GM18951 (cell line): ENCODE results near the gene FAM219B.
"Not testable (repeated sequence)": the region's sequence is repeated elsewhere in the genome, so short reads cannot be mapped to it uniquely, and the experiment has no call there.

Experiments
- POLR2A ChIP-seq: IDR thresholded peaks from 4 replicates; pipeline ENCODE4 v1.6.1; 2011; ENCODE audit warnings: mild to moderate bottlenecking; ENCODE audit not compliant: insufficient read length, insufficient read depth; ENCODE audit errors: extremely low read depth
- in situ Hi-C: fragments of 300-500 bp; cut with MboI; formaldehyde crosslinking; loops from one replicate; pipeline ENCODE4 v1.12.0; 2022; ENCODE audit warnings: low sequenced_read_pairs, mixed read lengths, inconsistent platforms; ENCODE audit not compliant: unreplicated experiment

FAM219B gene

DNA sequence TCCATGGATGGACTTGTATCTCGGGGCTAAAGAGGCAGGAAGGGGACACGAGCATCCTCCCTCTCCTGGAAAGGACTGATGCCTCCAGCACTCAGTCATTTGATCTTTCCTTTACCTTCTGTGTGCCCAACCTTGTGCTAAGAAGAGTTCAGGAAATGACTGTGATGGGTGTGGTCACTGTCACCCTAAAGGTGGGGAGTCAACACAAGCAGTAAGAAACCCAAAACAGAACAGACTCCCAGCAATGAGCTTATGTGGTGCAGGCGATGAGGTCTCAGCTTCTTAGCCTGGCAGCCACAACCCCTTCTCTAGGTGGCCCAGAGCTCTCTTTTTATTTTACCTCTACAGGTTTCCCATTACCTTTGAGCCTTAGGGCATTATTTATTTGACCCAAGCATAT is 13.0 kb downstream of the FAM219B start:
- no peak for TF ChIP-seq POLR2A
- in situ Hi-C loops: loop anchor here (10.0 kb wide), 1 partner anchor 49 kb away; the partner anchor contains the start of gene ULK3

DNA sequence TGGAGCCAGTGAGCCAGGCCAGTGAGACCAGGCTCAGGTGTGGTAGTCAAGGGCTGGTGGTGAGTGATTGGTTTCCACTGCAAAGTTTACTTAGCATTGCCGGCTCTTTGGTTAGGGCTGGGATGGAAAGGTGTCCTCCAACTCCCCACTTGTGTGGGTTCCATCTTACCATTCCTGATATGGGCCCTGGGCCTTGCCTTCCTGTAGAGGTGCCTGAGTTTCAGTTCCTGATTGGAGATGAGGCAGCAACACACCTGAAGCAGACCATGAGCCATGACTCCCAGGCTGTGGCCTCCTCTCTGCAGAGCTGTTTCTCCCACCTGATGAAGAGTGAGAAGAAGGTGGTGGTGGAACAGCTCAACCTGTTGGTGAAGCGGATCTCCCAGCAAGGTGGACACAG is 13.7 kb downstream of the FAM219B start:
- no peak for TF ChIP-seq POLR2A
- in situ Hi-C loops: loop anchor here (10.0 kb wide), 1 partner anchor 48 kb away; the partner anchor contains the start of gene ULK3

DNA sequence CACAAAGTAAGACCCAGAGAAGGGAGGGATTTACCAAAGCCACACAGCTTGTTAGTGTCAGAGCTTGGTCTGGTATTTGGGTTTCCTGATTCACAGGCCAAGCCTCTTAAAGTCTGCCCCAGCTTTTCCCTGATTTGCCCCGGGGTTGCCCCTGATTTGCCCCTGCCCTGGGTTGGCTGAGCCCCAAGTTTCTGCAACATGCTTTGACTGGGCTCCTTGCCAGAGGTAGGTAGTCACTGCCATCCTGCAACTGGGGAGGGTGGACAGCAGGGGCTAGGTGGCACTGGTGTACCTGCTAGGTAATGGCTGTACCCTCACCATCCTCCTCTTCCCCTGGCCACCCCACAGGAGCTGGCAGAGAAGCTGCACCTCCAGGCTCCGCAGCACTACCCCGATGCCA is 14.3 kb downstream of the FAM219B start:
- in situ Hi-C loops: loop anchor here (10.0 kb wide), 1 partner anchor 48 kb away; the partner anchor contains the start of gene ULK3
- TF ChIP-seq POLR2A: no peak

GRCh38 chr15:74891469-74891868 is 15.2 kb downstream of the FAM219B start:
- in situ Hi-C loops: loop anchor here (10.0 kb wide), 1 partner anchor 47 kb away; the partner anchor contains the start of gene ULK3
- TF ChIP-seq POLR2A: no peak

- TF ChIP-seq POLR2A: no peak
- in situ Hi-C loops: loop anchor here (10.0 kb wide), 1 partner anchor 46 kb away; the partner anchor contains the start of gene ULK3
Observed at GRCh38 chr15:74890665-74890960, 16.0 kb downstream of the FAM219B start.

DNA sequence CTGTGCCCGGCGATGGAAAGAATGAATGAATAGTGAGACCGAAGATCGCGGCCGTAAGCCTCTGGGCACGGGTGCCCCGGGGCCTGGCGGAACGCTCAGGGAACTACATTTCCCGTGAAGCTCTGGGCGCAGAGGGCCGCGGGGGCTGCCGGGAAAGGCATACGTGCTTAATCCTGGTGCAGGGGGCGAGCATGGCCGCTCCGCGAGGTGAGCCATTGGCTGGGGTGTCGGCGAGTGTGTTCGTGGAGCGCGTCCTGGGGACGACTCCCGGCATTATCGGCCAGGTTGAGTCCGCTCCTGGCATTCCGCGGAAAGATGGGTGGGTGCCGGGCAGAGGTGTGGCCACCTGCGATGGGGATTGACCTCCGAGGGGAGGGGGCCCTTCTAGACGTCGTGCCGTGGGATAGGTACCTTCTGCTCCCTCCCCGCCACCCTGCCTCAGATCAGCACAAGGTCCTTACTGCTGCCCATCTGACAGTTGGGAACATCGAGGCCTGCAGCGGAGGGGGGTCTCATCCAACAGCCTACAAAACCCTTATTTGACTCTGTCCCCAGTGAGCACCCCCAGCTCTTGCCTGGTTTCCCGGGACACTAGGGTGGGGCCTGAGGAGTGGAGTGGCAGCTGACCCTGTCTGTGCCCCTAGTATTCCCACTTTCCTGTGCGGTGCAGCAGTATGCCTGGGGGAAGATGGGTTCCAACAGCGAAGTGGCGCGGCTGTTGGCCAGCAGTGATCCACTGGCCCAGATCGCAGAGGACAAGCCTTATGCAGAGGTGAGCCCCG is 16.6 kb downstream of the FAM219B start, which contains the start of gene MPI:
Gene MPI (plus strand): TSS at position 160 of the 782 bp plus-strand sequence. CDS start 32 bp downstream, at position 192.
- TF ChIP-seq POLR2A: peak; percentile 93
- in situ Hi-C loops: loop anchor here (10.0 kb wide), 1 partner anchor 45 kb away; the partner anchor contains the start of gene ULK3

DNA sequence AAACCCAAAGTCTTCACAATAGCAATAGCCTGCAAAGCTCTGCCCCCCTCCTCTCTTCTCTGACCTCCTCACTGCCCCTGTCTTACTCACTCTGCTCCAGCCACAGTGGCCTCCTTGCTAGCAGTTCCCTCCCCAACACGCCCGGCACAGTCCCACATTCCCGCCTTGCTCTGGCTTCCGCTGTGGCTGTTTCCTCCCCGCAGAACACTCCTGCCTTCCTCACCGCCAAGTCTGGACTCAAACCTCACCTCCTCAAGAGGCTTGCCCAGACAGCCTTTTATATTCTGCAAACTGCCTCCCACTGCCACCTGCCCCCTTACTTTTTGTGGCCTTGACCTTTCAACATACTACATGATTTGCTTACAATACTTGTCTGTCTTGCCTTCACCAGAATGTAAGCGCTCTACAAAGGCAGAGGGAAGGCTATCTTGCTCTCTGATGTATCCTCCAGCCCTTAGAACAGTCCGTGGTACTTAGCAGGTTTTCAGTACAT is 17.2 kb downstream of the FAM219B start:
- in situ Hi-C loops: no loop called here
- TF ChIP-seq POLR2A: no peak

DNA sequence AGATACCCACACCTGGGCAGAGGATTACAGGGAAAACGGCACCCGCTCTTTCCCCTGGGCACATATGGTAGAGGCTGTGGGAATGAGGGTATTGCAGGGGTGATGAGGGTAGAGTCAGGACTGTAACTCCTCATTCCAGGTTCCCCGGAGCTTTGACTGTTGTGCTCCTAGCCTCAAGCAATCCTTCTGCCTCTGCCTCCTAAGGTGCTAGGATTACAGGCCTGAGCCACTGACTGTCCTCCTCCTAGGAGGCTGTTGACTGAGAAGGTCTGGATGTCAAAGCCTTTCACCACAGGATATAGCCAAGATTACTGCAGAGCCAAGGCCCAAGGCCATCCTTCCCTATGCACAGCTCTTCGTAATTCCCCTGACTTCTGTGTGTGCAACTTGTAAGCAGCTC is 17.9 kb downstream of the FAM219B start:
- no peak for TF ChIP-seq POLR2A

GRCh38 chr15:74887537-74888193 is 19.0 kb downstream of the FAM219B start:
- in situ Hi-C loops: not testable (repeated sequence)

More for the DNA sequence above, 17.9 kb downstream of the FAM219B start:
- in situ Hi-C loops: no loop called here

DNA sequence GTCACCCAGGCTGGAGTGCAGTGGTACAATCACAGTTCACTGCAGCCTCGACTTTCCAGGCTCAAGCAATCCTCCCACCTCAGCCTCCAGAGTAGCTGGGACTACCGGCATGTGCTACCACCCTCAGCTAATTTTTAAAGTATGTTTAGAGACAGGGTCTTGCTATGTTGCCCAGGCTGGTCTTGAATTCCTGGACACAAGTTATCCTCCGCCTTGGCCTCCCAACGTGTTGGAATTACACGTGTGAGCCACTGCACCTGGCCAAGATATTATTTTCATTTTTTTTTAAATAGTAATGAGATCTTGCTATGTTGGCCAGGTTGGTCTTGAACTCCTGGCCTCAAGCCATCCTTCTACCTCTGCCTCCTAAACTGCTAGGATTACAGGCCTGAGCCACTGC is 21.2 kb downstream of the FAM219B start:
- in situ Hi-C loops: no loop called here
- TF ChIP-seq POLR2A: no peak

GRCh38 chr15:74884428-74885223 is 22.0 kb downstream of the FAM219B start:
- no peak for TF ChIP-seq POLR2A
- in situ Hi-C loops: no loop called here

DNA sequence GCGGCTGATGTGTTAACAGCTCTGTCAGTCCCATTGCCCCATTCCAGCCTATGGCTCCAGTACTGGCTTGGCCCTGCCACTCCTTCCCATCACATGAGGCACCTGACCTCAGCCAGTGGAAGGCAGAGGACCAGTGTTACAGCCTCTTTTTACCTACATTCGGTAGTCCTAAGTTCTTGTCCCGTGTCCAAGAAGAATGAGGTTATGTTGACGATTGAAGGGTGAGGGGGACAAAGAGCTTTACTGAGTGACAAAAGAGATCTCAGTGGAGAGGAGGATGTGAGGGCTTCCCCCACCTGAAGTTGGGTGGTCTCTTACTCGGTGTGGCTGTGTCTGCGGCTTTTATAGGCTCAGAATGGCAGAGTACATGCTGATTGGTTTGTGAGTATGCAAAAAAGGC is 24.1 kb downstream of the FAM219B start:
- no peak for TF ChIP-seq POLR2A
- in situ Hi-C loops: no loop called here

DNA sequence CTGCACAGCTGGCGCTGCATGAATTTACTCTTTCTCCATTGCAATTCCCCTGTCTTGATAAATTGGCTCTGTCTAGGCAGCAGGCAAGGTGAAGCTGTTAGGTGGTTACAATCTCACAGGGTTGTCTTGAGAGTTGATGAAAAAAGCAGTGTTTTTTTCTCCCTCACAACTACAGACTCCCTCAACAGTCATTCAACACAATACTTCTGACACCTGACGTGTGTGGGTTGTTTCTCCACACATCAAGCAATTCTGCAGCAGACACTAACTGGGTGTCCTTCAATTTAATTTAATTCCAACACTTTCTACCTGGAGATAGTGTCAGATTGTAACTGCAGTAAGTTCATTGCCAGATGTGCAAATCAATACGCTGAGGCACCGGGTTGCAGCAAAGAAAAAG is 28.4 kb downstream of the FAM219B start:
- in situ Hi-C loops: no loop called here
- no peak for TF ChIP-seq POLR2A
